GM18517 (cell line): ENCODE measurements around the gene B3GNT5.

Experiments used
- ATAC-seq: cut with Tn5 transposase; IDR thresholded peaks from one replicate; pipeline ENCODE4 v1.9.1; 2021; ENCODE audit warnings: mild to moderate bottlenecking, moderate library complexity; ENCODE audit not compliant: unreplicated experiment

Gene B3GNT5

DNA sequence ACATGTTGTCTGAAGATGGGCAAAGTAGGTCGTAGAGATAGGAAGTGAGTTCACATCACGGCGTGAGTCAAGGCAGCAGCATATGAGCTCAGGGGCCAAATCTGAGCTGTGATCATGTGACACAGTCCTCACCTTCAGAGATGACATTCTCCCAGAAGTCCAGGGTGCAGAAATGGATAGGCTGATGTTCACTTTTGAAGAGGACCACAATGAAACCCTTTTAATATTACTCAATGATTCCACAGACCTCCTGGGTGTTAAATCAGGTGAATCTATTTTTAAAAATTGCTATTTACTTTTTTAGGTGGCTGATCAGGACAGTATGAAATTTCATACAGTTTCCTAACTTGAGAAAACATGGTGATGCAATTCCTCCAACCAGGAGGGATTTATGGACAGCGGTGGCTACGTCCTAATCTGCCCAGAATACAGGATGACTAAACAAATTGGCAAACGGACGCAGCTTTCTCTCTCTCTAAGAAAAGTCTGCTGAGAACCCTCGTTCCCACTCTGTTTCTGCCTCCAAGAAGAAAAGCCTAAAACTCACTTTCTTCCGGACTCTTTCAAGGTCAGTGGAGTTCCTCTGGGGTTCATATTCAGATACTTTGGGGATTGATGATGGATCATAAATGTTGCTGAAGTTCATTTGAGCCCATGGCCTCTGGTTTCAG, 34.4 kb downstream of the B3GNT5 start:
- no peak for ATAC-seq

DNA sequence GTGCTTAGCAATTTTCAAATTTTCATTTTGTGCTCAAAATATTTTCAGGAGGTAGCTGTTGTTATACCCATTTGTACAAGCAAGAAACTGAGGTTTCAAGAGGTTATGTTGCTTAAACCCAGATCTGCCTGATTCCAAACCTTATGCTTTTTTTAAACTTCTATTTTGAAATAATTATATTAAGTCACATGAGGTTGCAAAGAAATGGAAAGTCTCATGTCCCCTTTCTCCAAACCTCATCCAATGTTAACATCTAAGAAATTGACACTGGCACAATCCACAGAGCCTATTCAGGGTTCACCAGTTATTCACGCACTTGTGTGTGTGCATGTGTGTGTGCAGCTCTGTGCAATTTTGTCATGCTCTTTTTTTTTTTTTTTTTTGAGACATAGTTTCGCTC, 35.1 kb downstream of the B3GNT5 start:
- ATAC-seq: no peak

DNA sequence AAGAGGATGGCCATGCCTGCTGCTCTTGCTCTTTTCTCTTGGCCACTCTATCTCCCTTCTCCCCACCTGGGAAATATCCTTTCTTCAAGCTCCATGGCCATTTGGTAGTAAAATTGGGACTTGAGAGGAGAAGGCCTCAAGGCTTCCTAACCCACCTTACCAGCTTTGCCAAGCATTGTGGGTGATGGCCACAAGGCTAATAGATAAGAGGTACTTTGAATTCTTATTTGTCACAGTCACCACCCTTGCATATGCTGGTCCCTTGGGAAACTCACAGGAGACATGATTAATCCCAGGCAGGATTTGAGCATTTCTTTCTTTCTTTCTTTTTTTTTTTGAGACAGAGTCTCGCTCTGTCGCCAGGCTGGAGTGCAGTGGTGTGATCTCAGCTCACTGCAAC, 37.2 kb downstream of the B3GNT5 start:
- ATAC-seq: no peak

DNA sequence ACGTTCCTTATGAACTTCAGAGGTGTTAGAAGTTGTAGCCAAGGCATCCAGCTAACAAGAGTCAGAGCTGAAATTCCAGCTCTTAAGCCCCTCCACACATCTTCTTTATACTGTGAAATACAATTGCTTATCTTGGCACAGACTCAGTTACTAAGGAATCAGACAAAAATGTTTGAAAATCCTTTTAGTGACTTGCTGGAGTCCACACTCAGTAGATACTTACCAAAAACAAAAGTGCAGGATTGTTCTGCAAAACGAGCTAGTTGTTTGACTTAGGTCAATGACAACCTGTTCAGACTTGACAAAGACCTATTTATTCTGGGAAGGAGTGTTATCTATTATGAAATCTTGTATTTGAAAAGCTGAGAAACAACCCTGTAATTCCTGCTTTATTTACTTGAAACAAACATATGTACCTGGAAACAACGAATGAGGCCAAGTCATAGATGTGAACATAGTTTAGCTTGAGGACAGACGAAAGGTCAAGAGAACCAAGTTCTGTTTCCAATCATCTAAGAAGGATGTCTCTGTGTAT, 38.5 kb downstream of the B3GNT5 start:
- ATAC-seq: no peak

DNA sequence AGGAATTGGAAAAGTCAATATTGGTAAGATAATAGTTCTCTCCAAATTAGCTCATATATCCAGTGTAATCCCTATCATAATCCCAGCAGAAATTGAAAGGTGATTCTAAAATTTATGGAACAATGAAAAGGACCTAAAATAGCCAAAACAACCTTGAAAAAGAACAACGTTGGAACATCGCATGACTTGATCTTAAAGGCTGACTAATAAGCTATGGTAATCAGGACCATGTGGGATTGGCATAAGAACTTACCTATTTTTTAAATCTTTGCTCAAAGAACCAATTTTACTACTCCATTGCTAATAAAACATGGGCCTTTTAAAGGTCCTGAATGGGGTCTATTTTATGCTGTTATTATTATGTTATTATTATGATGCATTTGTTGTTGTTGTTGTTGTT, 40.9 kb downstream of the B3GNT5 start:
- no peak for ATAC-seq

DNA sequence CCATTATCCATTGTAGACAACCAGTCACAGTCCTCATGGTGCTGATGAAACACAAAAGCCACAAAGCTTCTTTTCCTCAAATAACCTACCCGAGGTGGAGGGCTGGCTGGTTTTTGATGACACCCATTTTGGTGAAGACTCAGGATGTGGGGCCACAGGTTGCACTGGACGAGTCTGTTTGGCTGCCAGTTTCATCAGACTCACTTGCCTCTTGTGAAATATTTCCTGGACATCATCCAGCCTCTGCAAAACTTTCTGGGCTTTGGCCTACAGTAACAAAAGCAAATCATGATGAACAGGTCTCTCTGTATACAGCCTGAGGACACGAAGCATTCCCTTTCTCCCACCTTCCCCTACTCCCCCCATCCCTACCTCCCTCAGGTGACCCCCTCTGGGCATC, 42.2 kb downstream of the B3GNT5 start:
- ATAC-seq: no peak

DNA sequence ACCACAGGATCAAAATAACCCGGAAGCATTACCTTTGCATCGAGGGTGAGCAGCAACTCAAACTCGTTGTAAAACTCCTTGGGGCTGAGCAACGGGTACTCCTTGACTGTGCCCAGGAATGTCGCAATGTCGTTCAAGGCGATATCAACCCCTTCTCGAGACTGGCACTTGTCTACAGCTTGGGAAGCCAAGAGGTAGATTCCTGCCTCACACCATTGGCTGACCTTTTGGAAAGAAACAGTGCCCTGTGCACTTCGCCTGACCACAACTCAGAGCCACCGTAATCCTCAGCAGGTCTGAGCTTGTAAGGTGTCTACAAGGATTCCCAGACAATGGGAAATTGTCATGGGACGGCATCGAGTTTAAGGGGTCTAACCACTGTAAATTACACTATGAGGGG, 43.9 kb downstream of the B3GNT5 start:
- no peak for ATAC-seq

DNA sequence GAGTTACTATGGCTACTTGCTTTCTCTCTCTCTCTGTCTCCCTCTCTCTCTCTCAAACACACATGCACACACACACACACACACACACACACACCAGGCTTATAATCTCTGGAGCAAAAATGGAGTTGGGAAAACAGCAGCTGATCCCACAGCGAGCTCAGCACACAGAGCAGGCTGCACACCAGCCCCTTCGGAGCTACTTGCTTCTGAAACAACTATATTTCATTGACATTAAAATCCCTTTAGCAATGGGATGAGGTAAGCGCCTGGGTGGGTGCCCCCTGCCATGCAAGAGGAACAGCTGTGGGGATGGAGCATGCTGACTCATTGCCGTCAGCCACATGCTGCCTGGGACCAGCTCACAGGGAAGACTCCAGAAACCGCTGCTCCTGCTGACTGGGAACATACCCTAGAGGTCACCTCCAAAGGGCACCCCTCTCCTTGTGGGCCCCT, 45.7 kb downstream of the B3GNT5 start:
- ATAC-seq: no peak

DNA sequence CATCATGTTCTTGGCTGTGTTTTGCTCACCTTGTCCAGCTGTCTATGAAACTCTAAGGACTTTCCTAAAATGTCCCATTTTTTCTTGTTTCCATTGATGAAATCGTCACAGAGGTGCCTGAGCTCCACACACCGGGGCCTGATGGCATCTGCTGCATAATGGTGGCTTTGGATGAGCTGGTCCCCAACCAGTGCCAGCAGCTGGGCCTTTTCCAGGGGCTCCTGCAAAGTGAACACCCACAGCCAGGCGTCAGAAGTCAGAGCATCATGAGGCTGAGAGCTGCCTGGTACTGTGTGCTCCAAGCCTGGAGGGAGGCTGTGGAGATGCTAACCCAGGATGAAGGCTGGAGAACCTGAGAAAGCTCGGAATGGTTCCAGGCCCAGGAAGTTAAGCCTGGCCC, 46.9 kb downstream of the B3GNT5 start:
- ATAC-seq: no peak

DNA sequence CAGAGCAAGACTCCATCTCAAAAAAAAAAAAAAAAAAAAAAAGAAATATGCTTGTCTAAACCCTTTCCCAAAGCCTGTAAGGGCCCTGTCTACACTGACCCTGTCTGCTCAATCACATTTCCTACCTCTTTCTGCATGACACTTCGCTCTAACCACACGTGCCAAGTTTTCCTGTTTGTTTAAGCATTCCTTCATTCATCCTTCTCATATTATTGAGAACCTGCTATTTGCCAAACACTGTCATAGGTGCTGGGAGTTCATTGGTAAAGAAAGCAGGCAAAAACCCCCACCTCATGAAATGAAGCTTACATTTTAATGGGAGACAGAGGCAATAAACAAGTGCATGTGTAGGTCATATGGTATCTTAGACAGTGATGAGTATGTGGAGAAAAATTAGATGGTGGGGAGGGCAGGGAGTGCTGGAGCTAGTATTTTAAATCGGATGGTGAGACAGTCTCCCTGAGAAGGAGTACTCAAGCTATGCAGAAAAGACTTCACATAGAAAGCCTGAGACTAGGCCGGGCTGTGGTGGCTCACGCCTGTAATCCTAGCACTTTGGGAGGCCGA, 48.0 kb downstream of the B3GNT5 start:
- ATAC-seq: no peak

DNA sequence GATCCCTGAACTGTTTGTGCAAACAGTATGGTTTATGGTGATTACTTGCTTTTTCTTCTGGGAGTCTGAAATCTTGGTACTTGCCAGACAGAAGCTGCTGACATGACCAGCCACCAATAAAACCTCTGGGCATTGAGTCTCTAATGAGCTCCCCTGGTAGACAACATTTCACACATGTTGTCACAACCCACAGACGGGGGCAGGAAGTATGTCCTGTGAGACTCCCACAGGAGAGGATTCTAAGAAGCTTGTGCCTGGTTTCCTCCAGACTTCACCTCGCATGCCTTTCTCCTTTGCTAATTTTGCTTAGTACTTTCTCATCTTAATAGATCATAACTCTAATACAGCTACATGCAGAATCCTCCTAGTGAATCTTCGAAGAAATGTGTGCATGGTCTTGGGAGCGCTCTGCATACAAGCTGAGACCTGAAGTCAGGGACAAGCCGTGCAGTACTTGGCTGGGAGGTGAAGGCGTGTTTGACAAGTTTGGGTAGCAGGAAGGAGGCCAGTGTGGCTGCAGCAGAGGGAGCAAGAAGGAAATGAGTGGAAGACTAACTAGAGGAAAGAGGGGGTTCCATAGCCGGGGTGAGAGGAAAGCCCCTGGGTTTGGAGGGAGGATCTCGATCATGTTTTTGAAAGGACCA, 49.0 kb downstream of the B3GNT5 start:
- no peak for ATAC-seq

DNA sequence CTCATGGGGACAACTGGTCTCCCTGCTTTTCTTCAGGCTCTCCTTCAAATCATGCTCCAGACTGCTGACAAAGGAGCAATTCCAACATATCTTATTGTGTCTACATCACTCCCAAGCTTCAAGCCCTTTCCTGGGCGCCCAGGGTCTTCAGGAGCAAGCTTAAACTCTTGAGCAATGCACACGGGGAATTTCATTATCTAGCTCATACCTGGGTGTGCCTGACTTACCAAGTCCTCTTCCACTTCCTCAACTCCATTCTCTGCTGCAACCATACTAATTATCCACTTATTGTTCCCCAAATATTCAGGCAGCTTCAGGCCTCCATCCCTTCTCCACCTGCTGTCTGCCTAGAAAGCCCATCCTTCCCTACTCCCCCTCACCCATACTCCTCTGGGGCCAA, 50.6 kb downstream of the B3GNT5 start:
- ATAC-seq: no peak

DNA sequence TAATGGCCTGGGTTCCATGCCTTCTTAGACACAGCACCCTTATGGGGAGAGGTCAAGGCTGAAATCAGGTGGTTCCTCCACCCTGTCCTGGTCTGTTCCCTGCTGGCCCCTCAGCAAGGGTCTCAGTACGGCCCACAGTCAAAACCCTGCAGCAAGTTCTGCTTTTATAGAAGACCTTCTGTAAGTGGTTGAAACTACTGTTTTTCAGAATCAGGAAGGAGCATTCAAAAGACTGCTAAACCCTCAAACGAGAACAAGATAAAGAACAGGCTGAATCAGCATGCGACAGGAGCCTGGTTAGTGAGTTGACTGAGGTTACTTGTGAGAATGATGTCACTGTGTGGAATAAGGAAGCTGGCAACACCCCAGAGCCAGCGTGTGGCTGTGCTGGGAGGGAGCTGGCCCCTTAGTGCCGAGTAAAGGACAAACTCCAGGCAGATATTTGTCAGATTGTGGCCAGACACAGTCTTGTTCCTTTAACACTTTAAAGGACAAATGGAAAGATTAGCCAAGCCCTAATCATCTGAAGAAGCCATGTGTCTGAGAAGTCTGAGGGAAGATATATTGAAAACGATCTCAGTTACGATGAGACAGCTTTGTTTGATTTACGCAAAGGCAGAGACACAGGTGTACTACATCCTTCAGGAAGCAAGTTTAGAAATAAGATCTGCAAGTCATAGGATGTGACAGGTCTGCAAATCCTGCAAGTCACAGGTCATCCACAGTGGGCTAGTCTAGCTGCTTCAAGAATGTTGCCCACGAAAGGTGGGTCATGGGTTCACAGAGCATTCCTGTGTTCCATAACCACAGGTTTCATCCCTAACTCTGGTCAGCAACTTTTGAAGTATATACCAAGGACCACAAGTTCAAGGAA, 54.0 kb downstream of the B3GNT5 start:
- no peak for ATAC-seq

DNA sequence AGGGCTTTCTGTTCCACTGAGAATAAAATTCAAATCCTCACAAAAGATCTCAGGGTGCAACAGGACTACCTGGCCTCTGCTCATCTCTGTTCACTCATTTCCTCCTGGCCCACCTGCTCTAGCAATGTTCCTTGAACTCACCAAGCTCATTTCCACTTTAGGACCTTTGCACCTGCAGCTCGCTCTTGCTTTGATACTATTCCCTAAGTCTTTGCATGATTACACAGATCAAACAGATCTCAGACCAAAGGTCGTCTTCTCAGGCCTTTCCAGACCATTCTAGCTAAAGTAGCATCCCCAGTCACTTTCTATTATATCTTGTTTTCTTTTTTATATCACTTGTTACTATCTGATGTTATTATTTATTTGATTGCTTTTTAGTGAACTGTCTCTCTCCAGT, 54.7 kb downstream of the B3GNT5 start:
- ATAC-seq: no peak

DNA sequence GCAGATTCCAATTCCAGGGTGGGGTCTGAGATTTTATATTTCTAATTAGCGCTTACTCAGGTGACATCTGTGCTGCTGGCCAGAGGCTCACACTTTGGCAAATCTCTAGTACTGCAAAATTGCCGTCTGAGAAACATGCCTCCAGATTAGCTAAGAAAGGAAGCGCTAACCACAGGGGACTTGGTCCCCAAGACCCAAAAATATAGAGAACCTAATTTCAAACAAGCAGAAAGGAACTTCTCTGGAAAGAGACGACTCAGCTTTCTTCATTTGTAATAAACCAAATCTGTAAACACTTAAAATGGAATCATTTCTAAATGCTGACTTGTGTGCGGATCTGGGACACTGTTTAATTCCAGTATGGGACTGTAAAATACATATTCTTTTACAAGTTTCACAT, 55.7 kb downstream of the B3GNT5 start:
- ATAC-seq: no peak

DNA sequence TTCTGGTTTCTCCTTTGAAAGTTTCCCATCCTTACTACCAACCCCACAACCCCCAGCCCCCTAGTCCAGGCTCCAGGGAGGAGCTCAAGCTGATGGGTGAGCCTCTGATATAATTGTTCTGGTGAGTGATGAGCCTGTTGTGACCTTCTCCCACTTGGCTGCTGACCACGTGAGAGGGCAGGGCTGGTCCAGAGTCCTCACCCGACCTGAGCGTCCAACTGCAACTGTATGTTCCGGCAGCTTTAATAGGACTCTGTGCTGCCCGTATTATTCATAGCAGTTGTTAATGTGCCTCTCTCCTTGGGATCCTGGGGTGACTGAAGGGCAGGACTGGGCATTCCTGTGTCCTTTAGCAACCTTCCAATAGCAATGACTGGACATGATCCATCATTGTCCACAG, 56.2 kb downstream of the B3GNT5 start:
- ATAC-seq: no peak

DNA sequence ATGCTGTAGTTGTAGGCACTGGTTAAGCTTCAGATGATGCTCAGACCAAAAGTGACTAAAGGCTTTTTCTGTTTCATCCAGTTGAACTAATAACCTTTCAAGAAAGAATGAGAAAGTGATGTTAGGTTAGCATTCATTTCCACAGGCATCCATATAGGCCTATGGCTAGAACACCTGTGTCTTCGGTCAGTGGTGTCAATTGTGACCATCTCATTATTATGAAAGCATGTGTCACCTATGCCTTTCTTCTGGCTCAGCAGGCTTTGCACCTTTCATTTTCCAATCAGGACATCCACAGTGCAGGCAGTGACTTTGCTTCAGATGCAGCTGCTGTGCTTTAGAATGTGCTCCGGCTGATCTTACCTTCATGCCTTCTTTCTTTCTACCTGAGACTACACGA, 57.9 kb downstream of the B3GNT5 start:
- no peak for ATAC-seq

DNA sequence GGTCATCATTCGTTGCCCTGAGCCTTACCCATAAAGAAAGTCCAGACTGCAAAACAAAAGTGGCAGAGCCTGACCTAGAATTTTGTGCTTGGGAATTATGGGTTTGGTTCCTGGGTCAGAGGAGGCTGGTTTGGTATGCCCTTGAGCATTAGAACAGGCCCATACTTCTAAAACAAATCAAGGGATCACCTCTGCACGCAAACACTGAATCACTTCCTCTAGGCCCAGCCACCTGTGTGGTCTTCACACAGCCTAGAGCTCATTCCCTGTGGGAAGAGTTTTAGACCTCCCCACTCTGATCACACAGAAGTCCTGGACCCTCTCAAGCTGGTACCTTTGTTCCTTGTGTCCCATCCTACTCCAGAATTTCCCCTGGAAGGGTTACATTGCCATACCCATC, 59.4 kb downstream of the B3GNT5 start:
- no peak for ATAC-seq

DNA sequence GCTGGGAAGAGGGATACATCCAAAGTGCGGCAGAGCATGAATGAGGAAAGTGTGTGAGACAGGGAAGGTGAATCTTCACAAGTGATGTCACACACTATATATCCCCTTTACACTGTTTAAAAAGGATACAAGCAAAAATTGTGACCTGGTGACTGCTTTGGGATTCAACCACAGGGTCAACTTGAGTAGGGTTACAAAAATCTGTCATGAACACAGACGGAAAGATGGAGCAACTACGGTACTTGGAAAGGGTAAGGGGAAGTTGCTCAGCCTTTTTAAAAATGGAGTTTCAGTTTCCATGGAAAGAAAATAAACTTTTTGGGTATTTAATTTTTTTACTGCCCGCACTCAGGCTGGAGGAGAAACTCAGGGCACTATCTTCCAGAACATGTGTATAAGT, 60.3 kb downstream of the B3GNT5 start:
- no peak for ATAC-seq

DNA sequence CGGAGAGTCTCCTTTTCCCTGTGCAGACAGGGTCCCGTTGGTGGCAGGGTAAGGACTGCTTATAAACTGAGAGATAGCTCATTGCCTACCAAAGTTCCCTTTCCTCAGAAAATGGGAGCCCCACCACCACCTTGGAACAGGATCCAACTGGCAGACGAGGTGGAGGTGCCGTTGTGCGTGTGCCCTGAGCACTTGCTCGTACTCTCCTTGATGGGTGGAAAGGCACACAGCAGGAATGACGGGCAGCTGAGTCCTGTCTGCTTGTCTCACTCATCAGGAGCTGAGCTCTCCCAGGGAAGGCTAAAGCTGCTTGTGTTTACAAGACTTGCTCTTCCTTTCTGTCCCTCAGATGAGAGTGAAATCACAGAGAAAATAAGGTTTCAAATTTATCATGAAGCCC, 60.7 kb downstream of the B3GNT5 start:
- no peak for ATAC-seq

DNA sequence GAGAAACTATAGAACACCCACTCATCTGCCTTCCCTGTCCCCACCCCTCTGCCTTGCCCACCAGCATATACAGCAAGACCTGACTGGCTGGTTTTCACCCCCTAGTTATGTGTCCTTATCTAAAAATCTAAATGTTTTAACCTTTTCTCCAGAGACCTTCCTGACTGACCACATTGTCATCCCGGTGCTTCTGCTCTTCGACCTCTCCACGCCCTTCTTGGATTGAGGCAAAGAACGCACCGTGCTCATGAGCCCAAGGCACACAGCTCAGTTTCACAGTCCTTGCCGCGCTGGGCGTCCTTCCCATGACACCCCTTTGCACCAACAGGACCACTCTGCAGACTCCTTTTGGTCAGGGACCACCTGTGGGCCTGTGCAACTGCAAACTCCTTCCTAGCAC, 62.7 kb downstream of the B3GNT5 start:
- no peak for ATAC-seq
